Measurements from ENCODE around the gene NTMT2.

DNA sequence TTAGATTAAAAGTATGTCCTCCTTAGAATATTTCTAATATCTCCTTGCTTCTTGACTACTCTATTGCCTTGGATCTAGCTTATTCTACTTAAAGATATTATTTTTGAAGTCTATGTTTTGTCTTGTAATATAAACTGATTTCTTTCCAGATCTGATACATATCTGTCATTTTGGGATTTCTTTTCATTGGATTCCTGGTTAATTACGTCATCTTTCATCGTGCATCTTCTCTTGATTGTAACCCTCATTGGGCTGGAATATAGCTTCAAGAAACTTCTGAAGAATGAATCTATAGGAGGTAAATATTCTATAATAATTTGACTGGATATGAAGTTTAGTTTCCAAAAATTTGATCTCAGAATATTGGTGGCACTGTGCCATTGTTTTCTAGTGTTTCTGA is 12.1 kb downstream of the NTMT2 start:
- TF ChIP-seq ISL1 (CRISPR knock-in tag; IDR thresholded peaks at IDR 0.05) (no peak), ZFP30 (CRISPR knock-in tag; IDR thresholded peaks at IDR 0.05) (no peak), CSDC2 (CRISPR knock-in tag; IDR thresholded peaks at IDR 0.05) (no peak), OSR1 (CRISPR knock-in tag; IDR thresholded peaks at IDR 0.05) (no peak), TCF4 (CRISPR knock-in tag; IDR thresholded peaks at IDR 0.05; ENCODE audit: borderline replicate concordance) (no peak), ZNF70 (CRISPR knock-in tag; IDR thresholded peaks at IDR 0.05) (no peak), TOX (CRISPR knock-in tag; IDR thresholded peaks at IDR 0.05; ENCODE audit: borderline replicate concordance) (no peak), ARNTL (CRISPR knock-in tag; IDR thresholded peaks at IDR 0.05; ENCODE audit: borderline replicate concordance, low read depth) (no peak), SNAI2 (CRISPR knock-in tag; IDR thresholded peaks at IDR 0.05) (no peak), ESRRG (CRISPR knock-in tag; IDR thresholded peaks at IDR 0.05) (no peak), RARB (CRISPR knock-in tag; IDR thresholded peaks at IDR 0.05) (no peak), ZFP3 (CRISPR knock-in tag; IDR thresholded peaks at IDR 0.05) (no peak)
- TF ChIP-seq, protein P1, sequence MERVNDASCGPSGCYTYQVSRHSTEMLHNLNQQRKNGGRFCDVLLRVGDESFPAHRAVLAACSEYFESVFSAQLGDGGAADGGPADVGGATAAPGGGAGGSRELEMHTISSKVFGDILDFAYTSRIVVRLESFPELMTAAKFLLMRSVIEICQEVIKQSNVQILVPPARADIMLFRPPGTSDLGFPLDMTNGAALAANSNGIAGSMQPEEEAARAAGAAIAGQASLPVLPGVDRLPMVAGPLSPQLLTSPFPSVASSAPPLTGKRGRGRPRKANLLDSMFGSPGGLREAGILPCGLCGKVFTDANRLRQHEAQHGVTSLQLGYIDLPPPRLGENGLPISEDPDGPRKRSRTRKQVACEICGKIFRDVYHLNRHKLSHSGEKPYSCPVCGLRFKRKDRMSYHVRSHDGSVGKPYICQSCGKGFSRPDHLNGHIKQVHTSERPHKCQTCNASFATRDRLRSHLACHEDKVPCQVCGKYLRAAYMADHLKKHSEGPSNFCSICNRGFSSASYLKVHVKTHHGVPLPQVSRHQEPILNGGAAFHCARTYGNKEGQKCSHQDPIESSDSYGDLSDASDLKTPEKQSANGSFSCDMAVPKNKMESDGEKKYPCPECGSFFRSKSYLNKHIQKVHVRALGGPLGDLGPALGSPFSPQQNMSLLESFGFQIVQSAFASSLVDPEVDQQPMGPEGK (CRISPR knock-in tag; IDR thresholded peaks at IDR 0.05; ENCODE audit: borderline replicate concordance): no peak
- TF ChIP-seq, protein P2, sequence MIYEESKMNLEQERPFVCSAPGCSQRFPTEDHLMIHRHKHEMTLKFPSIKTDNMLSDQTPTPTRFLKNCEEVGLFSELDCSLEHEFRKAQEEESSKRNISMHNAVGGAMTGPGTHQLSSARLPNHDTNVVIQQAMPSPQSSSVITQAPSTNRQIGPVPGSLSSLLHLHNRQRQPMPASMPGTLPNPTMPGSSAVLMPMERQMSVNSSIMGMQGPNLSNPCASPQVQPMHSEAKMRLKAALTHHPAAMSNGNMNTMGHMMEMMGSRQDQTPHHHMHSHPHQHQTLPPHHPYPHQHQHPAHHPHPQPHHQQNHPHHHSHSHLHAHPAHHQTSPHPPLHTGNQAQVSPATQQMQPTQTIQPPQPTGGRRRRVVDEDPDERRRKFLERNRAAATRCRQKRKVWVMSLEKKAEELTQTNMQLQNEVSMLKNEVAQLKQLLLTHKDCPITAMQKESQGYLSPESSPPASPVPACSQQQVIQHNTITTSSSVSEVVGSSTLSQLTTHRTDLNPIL (CRISPR knock-in tag; IDR thresholded peaks at IDR 0.05; ENCODE audit: low read depth): no peak

Measured in SK-N-SH treated with all-trans-retinoic acid at 6 μM for 48 hours (cell line).